HCT116 (cell line): Measurements from ENCODE around the gene DPP10. TPM values are rescaled to one million over a fixed set of nuclear protein-coding genes. Genes with fewer than 3 reads are reported as not detected.

Experiments
- ATAC-seq: fragments of 200-7000 bp; cut with Tn5 transposase; 2 replicates; pipeline ENCODE4 v1.9.1; 2020; ENCODE audit warnings: mild to moderate bottlenecking, moderate library complexity
- BruUV-seq: library from RNA; stranded (reverse); fragments of 400-500 nt; replicated peaks from 2 replicates; lab custom pipeline; 2021; lab: Mats Ljungman, UMichigan
- CTCF ChIA-PET: fragments of 300-600 bp; sonication (Branson Sonifier 250); formaldehyde crosslinking; loops from one replicate; lab custom pipeline; 2021; ENCODE audit warnings: antibody characterized with exemption; lab: Charles Lee
- POLR2A ChIA-PET: fragments of 300-600, 350-600 bp; sonication (Branson Sonifier 250); formaldehyde crosslinking; loops from one replicate; lab custom pipeline; 2021; ENCODE audit warnings: antibody characterized with exemption; lab: Charles Lee
- RAD21 ChIA-PET, 2 experiments: fragments of 300-600 bp; sonication (Branson Sonifier 250); formaldehyde crosslinking; loops; one replicate each; lab custom pipeline; 2023; ENCODE audit warnings: low total read pairs in 2 of 2; ENCODE audit not compliant: uncharacterized antibody in 2 of 2, unreplicated experiment in 2 of 2, low non-redundant PET in 1 of 2; lab: Charles Lee
- DNase-seq: peaks from one replicate; pipeline ENCODE4 v3.0.0-alpha.2; 2010; ENCODE audit warnings: low read depth, low spot score
- H2AFZ ChIP-seq: fragments of 200-600 bp; shearing (Covaris generic), sonication (generic); 2 replicates; pipeline ENCODE4 v1.6.1; 2017; ENCODE audit warnings: low read depth, mixed run types, mixed read lengths, antibody characterized with exemption, low read length; ENCODE audit not compliant: poor library complexity, severe bottlenecking
- H3K27ac ChIP-seq: 2 replicates; pipeline ENCODE4 v1.5.1; 2012; ENCODE audit warnings: low read depth, low read length
- H3K27me3 ChIP-seq: fragments of 200-600 bp; sonication (generic); 2 replicates; pipeline ENCODE4 v1.6.1; 2016; ENCODE audit warnings: mixed run types, low read length, mixed read lengths; ENCODE audit not compliant: insufficient read depth
- H3K36me3 ChIP-seq, 2 experiments: fragments of 200-500 bp in 1 of 2; fragments of 200-600 bp in 1 of 2; sonication (Bioruptor generic) in 1 of 2; sonication (generic) in 1 of 2; 2 replicates each; pipeline versions ENCODE4 v1.5.1 to v1.6.1; 2014 to 2016; ENCODE audit warnings: low read length in 2 of 2, inconsistent platforms in 1 of 2, mixed read lengths in 1 of 2, mixed run types in 1 of 2; ENCODE audit not compliant: insufficient read depth in 2 of 2, control insufficient read depth in 1 of 2
- H3K4me1 ChIP-seq, 2 experiments: fragments of 200-600 bp in 1 of 2; sonication (generic) in 1 of 2; 2 replicates each; pipeline versions ENCODE4 v1.5.1 to v1.6.1; 2012 to 2017; ENCODE audit warnings: low read length in 2 of 2, inconsistent platforms in 1 of 2, mild to moderate bottlenecking in 1 of 2, mixed read lengths in 1 of 2, mixed run types in 1 of 2, moderate library complexity in 1 of 2; ENCODE audit not compliant: insufficient read depth in 2 of 2, control insufficient read depth in 1 of 2
- H3K4me2 ChIP-seq: fragments of 200-600 bp; sonication (generic); 2 replicates; pipeline ENCODE4 v1.6.1; 2017; ENCODE audit warnings: mixed run types, low read length, mixed read lengths
- H3K4me3 ChIP-seq, 2 experiments: fragments of 200-600 bp in 1 of 2; sonication (generic) in 1 of 2; replicated peaks in 1 of 2; 2 replicates each; pipeline ENCODE4 v1.5.1; 2011 to 2016; ENCODE audit warnings: low read length in 2 of 2, control low read depth in 1 of 2, low read depth in 1 of 2, mild to moderate bottlenecking in 1 of 2, mixed read lengths in 1 of 2, mixed run types in 1 of 2
- H3K79me2 ChIP-seq: fragments of 200-600 bp; sonication (generic); 2 replicates; pipeline ENCODE4 v1.6.1; 2017; ENCODE audit warnings: mild to moderate bottlenecking, mixed run types, low read length, moderate library complexity, mixed read lengths; ENCODE audit not compliant: insufficient read depth
- H3K9ac ChIP-seq: fragments of 200-600 bp; sonication (generic); 2 replicates; pipeline ENCODE4 v1.6.1; 2016; ENCODE audit warnings: low read length, mixed read lengths
- H3K9me2 ChIP-seq: fragments of 200-600 bp; sonication (generic), shearing (Covaris generic); 2 replicates; pipeline ENCODE4 v1.6.1; 2017; ENCODE audit warnings: mixed run types, mild to moderate bottlenecking, moderate library complexity; ENCODE audit not compliant: insufficient read depth
- H3K9me3 ChIP-seq, 2 experiments: fragments of 200-500 bp in 1 of 2; fragments of 200-600 bp in 1 of 2; sonication (Bioruptor generic) in 1 of 2; sonication (generic) in 1 of 2; 2 replicates each; pipeline ENCODE4 v1.6.1; 2014 to 2017; ENCODE audit warnings: low read length in 2 of 2, mixed read lengths in 2 of 2, inconsistent platforms in 1 of 2, low read depth in 1 of 2, mild to moderate bottlenecking in 1 of 2, mixed run types in 1 of 2, moderate library complexity in 1 of 2; ENCODE audit not compliant: control insufficient read depth in 1 of 2, insufficient read depth in 1 of 2
- H4K20me1 ChIP-seq: fragments of 200-600 bp; sonication (generic), shearing (Covaris generic); 2 replicates; pipeline ENCODE4 v1.6.1; 2017; ENCODE audit warnings: mixed run types, mild to moderate bottlenecking, moderate library complexity; ENCODE audit not compliant: insufficient read depth
- CBX3 ChIP-seq: IDR thresholded peaks from 2 replicates; pipeline ENCODE4 v1.6.1; 2012; ENCODE audit warnings: low read depth
- EGR1 ChIP-seq: IDR thresholded peaks from 2 replicates; pipeline ENCODE4 v1.6.1; 2012; ENCODE audit warnings: low read depth
- ELF1 ChIP-seq: IDR thresholded peaks from 2 replicates; pipeline ENCODE4 v1.6.1; 2012; ENCODE audit warnings: low read depth, borderline replicate concordance
- EZH2 ChIP-seq: fragments of 200-600 bp; sonication (generic); IDR thresholded peaks from 2 replicates; pipeline ENCODE4 v1.6.1; 2017; ENCODE audit warnings: antibody characterized with exemption, mixed run types
- EZH2phosphoT487 ChIP-seq: fragments of 200-600 bp; IDR thresholded peaks from 2 replicates; pipeline ENCODE4 v1.6.1; 2018; ENCODE audit warnings: antibody characterized with exemption, borderline replicate concordance
- JUND ChIP-seq: IDR thresholded peaks from 2 replicates; pipeline ENCODE4 v1.6.1; 2012
- POLR2AphosphoS5 ChIP-seq: IDR thresholded peaks from 2 replicates; pipeline ENCODE4 v1.6.1; 2011; ENCODE audit warnings: mild to moderate bottlenecking, low read depth, low read length, moderate library complexity
- RAD21 ChIP-seq: IDR thresholded peaks from 2 replicates; pipeline ENCODE4 v1.6.1; 2012; ENCODE audit warnings: low read depth, mild to moderate bottlenecking
- SIN3A ChIP-seq: IDR thresholded peaks from 2 replicates; pipeline ENCODE4 v1.6.1; 2012; ENCODE audit warnings: low read depth
- SRF ChIP-seq: IDR thresholded peaks from 2 replicates; pipeline ENCODE4 v1.6.1; 2012; ENCODE audit warnings: low read depth
- YY1 ChIP-seq: IDR thresholded peaks from 2 replicates; pipeline ENCODE4 v1.6.1; 2011; ENCODE audit warnings: low read length, low read depth, moderate library complexity, mild to moderate bottlenecking; ENCODE audit not compliant: insufficient replicate concordance; ENCODE audit errors: extremely low read depth
- ZFX ChIP-seq: fragments of 450-650 bp; IDR thresholded peaks from 2 replicates; pipeline ENCODE4 v1.6.1; 2017
- ZNF274 ChIP-seq: fragments of 200-500 bp; sonication (Bioruptor generic); IDR thresholded peaks from 2 replicates; pipeline ENCODE4 v1.6.1; 2014; ENCODE audit warnings: mild to moderate bottlenecking, low read depth, low read length, inconsistent platforms
- intact Hi-C: fragments of 100-400 bp; cut with micrococcal nuclease; formaldehyde crosslinking; loops from 2 replicates; pipeline ENCODE4 v1.10.0; 2022
- total RNA-seq: library from RNA; stranded (reverse); gene quantifications from one replicate; pipeline ENCODE4 v1.2.1, GENCODE V29; 2021; ENCODE audit not compliant: unreplicated experiment
- TF ChIP-seq, protein P1 (sequence below): IDR thresholded peaks from 2 replicates; pipeline ENCODE4 v1.6.1; 2012
- TF ChIP-seq, protein P2 (sequence below): IDR thresholded peaks from 2 replicates; pipeline ENCODE4 v1.6.1; 2012
- TF ChIP-seq, protein P3 (sequence below): IDR thresholded peaks from 2 replicates; pipeline ENCODE4 v1.6.1; 2012; ENCODE audit warnings: low read depth
- TF ChIP-seq, protein P4 (sequence below): IDR thresholded peaks from 2 replicates; pipeline ENCODE4 v1.6.1; 2011; ENCODE audit warnings: mild to moderate bottlenecking, low read length, moderate library complexity; ENCODE audit not compliant: insufficient replicate concordance; ENCODE audit errors: extremely low read depth
- TF ChIP-seq, protein P5 (sequence below), 3 experiments: fragments of 200-600 bp in 1 of 3; sonication (generic) in 1 of 3; IDR thresholded peaks in 2 of 3; conservative IDR thresholded peaks in 1 of 3; 2 replicates each; pipeline ENCODE4 v1.5.1; 2012 to 2017; ENCODE audit warnings: low read depth in 2 of 3, low read length in 2 of 3, antibody characterized with exemption in 1 of 3, borderline replicate concordance in 1 of 3, control low read depth in 1 of 3, mild to moderate bottlenecking in 1 of 3, mixed read lengths in 1 of 3, mixed run types in 1 of 3, moderate library complexity in 1 of 3; ENCODE audit not compliant: insufficient read depth in 1 of 3

DPP10 gene
- total RNA-seq, 1 experiment from 2014 or later, result not detected

DNA sequence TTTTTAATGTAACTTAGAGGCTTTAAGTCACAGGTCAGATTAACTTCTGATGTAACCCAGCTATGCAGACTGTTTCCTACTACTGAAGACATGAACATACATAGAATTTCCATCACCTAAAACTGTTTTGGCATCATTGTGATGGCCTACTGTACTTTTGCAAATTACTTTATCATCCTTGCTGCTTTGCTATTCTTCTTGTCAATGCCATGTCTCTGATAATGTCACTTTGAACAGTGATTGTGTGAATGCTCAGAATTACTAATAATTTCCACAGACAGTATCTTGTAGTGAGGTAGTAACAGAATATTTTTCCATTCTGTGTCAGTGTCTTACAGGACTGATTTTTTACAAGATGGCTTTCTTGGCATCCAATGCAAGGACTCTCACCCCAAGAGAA is 663.5 kb downstream of the DPP10 start:
- BruUV-seq, result no TSS peak

More for the DNA sequence above, 663.5 kb downstream of the DPP10 start:
- Histone ChIP-seq H3K4me1 (no peaks in the 10 kb centered on the region), H3K79me2 (no peaks in the 10 kb centered on the region), H3K27ac (no peak overlapping the region), H3K9me3 (peaks cover 0 to 7% of the 10 kb centered on the region in 2 experiments; a peak in 3 of 4 replicates), H3K36me3 (no peaks in the 10 kb centered on the region), H3K27me3 (no peaks in the 10 kb centered on the region), H3K9me2 (no peaks in the 10 kb centered on the region), H3K4me2 (no peak overlapping the region), H3K9ac (no peak overlapping the region), H3K4me3 (no peak overlapping the region), H4K20me1 (no peaks in the 10 kb centered on the region), H2AFZ (no peak overlapping the region)
- TF ChIP-seq ELF1, result no peak
- TF ChIP-seq ZNF274, result no peak
- TF ChIP-seq EZH2phosphoT487, result no peak
- TF ChIP-seq SRF, result no peak
- no peak for TF ChIP-seq YY1
- no peak for TF ChIP-seq SIN3A
- TF ChIP-seq, protein P1, sequence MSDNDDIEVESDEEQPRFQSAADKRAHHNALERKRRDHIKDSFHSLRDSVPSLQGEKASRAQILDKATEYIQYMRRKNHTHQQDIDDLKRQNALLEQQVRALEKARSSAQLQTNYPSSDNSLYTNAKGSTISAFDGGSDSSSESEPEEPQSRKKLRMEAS, result no peak
- TF ChIP-seq, protein P2, sequence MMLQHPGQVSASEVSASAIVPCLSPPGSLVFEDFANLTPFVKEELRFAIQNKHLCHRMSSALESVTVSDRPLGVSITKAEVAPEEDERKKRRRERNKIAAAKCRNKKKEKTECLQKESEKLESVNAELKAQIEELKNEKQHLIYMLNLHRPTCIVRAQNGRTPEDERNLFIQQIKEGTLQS, result no peak
- no peak for TF ChIP-seq EZH2
- TF ChIP-seq JUND, result no peak
- no peak for TF ChIP-seq RAD21
- TF ChIP-seq, protein P3, sequence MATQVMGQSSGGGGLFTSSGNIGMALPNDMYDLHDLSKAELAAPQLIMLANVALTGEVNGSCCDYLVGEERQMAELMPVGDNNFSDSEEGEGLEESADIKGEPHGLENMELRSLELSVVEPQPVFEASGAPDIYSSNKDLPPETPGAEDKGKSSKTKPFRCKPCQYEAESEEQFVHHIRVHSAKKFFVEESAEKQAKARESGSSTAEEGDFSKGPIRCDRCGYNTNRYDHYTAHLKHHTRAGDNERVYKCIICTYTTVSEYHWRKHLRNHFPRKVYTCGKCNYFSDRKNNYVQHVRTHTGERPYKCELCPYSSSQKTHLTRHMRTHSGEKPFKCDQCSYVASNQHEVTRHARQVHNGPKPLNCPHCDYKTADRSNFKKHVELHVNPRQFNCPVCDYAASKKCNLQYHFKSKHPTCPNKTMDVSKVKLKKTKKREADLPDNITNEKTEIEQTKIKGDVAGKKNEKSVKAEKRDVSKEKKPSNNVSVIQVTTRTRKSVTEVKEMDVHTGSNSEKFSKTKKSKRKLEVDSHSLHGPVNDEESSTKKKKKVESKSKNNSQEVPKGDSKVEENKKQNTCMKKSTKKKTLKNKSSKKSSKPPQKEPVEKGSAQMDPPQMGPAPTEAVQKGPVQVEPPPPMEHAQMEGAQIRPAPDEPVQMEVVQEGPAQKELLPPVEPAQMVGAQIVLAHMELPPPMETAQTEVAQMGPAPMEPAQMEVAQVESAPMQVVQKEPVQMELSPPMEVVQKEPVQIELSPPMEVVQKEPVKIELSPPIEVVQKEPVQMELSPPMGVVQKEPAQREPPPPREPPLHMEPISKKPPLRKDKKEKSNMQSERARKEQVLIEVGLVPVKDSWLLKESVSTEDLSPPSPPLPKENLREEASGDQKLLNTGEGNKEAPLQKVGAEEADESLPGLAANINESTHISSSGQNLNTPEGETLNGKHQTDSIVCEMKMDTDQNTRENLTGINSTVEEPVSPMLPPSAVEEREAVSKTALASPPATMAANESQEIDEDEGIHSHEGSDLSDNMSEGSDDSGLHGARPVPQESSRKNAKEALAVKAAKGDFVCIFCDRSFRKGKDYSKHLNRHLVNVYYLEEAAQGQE, result no peak
- TF ChIP-seq, protein P4, sequence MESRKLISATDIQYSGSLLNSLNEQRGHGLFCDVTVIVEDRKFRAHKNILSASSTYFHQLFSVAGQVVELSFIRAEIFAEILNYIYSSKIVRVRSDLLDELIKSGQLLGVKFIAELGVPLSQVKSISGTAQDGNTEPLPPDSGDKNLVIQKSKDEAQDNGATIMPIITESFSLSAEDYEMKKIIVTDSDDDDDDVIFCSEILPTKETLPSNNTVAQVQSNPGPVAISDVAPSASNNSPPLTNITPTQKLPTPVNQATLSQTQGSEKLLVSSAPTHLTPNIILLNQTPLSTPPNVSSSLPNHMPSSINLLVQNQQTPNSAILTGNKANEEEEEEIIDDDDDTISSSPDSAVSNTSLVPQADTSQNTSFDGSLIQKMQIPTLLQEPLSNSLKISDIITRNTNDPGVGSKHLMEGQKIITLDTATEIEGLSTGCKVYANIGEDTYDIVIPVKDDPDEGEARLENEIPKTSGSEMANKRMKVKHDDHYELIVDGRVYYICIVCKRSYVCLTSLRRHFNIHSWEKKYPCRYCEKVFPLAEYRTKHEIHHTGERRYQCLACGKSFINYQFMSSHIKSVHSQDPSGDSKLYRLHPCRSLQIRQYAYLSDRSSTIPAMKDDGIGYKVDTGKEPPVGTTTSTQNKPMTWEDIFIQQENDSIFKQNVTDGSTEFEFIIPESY, result no peak
- no peak for TF ChIP-seq EGR1
- TF ChIP-seq POLR2AphosphoS5, result no peak
- TF ChIP-seq ZFX, result no peak
- TF ChIP-seq, protein P5, sequence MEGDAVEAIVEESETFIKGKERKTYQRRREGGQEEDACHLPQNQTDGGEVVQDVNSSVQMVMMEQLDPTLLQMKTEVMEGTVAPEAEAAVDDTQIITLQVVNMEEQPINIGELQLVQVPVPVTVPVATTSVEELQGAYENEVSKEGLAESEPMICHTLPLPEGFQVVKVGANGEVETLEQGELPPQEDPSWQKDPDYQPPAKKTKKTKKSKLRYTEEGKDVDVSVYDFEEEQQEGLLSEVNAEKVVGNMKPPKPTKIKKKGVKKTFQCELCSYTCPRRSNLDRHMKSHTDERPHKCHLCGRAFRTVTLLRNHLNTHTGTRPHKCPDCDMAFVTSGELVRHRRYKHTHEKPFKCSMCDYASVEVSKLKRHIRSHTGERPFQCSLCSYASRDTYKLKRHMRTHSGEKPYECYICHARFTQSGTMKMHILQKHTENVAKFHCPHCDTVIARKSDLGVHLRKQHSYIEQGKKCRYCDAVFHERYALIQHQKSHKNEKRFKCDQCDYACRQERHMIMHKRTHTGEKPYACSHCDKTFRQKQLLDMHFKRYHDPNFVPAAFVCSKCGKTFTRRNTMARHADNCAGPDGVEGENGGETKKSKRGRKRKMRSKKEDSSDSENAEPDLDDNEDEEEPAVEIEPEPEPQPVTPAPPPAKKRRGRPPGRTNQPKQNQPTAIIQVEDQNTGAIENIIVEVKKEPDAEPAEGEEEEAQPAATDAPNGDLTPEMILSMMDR (IDR thresholded peaks at IDR 0.05 in 2 of 3, conservative IDR thresholded peaks at IDR 0.05 in 1 of 3; ENCODE audit: borderline replicate concordance in 1 of 3, insufficient read depth in 1 of 3, low read depth in 2 of 3, low read length in 2 of 3), result no peak
- no peak for TF ChIP-seq CBX3
- intact Hi-C loops, result no loop called here
- ChIA-PET POLR2A (no interaction called here), CTCF (no interaction called here), RAD21 (no interaction called here)
- no peak for DNase-seq
- ATAC-seq, result no peak
